ENCODE results near the gene CDC42EP4. TPM values are rescaled to one million over a fixed set of nuclear protein-coding genes. Genes with fewer than 3 reads are reported as not detected.

The CDC42EP4 gene
- total and polyA plus RNA-seq, 2 donors (not counting 1 experiment from before 2014, with no cell fraction given), result 20.9 to 34.2 TPM

DNA sequence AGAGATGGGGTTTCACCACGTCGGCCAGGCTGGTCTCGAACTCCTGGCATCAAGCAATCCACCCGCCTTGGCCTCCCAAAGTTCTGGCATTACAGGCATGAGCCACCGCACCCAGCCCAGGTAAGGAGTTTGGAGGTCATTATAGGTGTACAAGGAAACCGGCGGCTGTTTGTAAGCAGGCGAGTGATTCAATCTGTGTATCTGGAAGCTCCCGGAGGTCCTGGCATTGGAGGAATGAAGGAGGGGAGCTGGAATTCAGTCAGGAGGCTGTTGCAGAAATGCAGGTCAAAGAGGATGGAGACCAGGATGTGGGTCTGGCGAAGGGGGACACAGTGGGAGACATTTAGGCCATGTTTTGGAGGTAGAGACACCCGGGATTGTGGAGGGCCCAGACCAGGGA lies 18.8 kb downstream of the CDC42EP4 start:
- Histone ChIP-seq H4K20me1 (ENCODE audit: control insufficient read depth, extremely low read depth, insufficient read depth, low read length) (no peaks in the 10 kb centered on the region), H3K4me1 (ENCODE audit: control insufficient read depth, extremely low read depth, insufficient read depth, low read length) (peaks cover 49% of the 10 kb centered on the region), H3K27me3 (ENCODE audit: control insufficient read depth, insufficient read depth, low read length) (no peaks in the 10 kb centered on the region), H3K4me2 (ENCODE audit: extremely low read depth, insufficient read depth, low read length) (peak overlapping the region; percentile 7), H3K36me3 (ENCODE audit: control insufficient read depth, insufficient read depth, low read length) (no peaks in the 10 kb centered on the region), H2AFZ (ENCODE audit: low read length) (no peak overlapping the region), H3K4me3 (replicated peaks in 1 of 4; ENCODE audit: control extremely low read depth in 1 of 4, insufficient read depth in 1 of 4, low read depth in 3 of 4, low read length in 4 of 4) (no peak overlapping the region), H3K27ac (ENCODE audit: insufficient read depth, low read length) (peak overlapping the region; percentile 40), H3K9ac (ENCODE audit: insufficient read depth, low read length) (no peak overlapping the region), H3K9me3 (ENCODE audit: control insufficient read depth, insufficient read depth, low read depth, low read length) (no peaks in the 10 kb centered on the region), H3K79me2 (ENCODE audit: control insufficient read depth, insufficient read depth, low read length) (peaks cover 71% of the 10 kb centered on the region)
- DNase-seq (ENCODE audit: low read depth in 2 of 2), result no peak
- no peak for TF ChIP-seq CTCF (conservative IDR thresholded peaks at IDR 0.05 in 1 of 2, IDR thresholded peaks at IDR 0.05 in 1 of 2; ENCODE audit: low read depth in 1 of 2, low read length in 2 of 2)
- no peak for TF ChIP-seq EZH2 (IDR thresholded peaks at IDR 0.05; ENCODE audit: low read length, missing control alignments)

GRCh38 chr17:73292031-73292531 lies 19.7 kb downstream of the CDC42EP4 start:
- H3K4me1 ChIP-seq (ENCODE audit: control insufficient read depth, extremely low read depth, insufficient read depth, low read length), result peaks cover 49% of the 10 kb centered on the region
- no peak overlapping the region for H2AFZ ChIP-seq (ENCODE audit: low read length)
- peak overlapping the region; percentile 78 for H3K4me2 ChIP-seq (ENCODE audit: extremely low read depth, insufficient read depth, low read length)
- peak overlapping the region in 3 of 4 experiments; percentile 18 to 38 (median 33) for H3K4me3 ChIP-seq (replicated peaks in 1 of 4; ENCODE audit: control extremely low read depth in 1 of 4, insufficient read depth in 1 of 4, low read depth in 3 of 4, low read length in 4 of 4)
- H3K9me3 ChIP-seq (ENCODE audit: control insufficient read depth, insufficient read depth, low read depth, low read length), result no peaks in the 10 kb centered on the region
- no peaks in the 10 kb centered on the region for H3K36me3 ChIP-seq (ENCODE audit: control insufficient read depth, insufficient read depth, low read length)
- no peaks in the 10 kb centered on the region for H4K20me1 ChIP-seq (ENCODE audit: control insufficient read depth, extremely low read depth, insufficient read depth, low read length)
- peak overlapping the region; percentile 37 for H3K9ac ChIP-seq (ENCODE audit: insufficient read depth, low read length)
- TF ChIP-seq CTCF (conservative IDR thresholded peaks at IDR 0.05 in 1 of 2, IDR thresholded peaks at IDR 0.05 in 1 of 2; ENCODE audit: low read depth in 1 of 2, low read length in 2 of 2) (no peak), EZH2 (IDR thresholded peaks at IDR 0.05; ENCODE audit: low read length, missing control alignments) (no peak)
- DNase-seq (ENCODE audit: low read depth in 2 of 2), result peak; percentile 57 to 85
- peak overlapping the region; percentile 97 for H3K27ac ChIP-seq (ENCODE audit: insufficient read depth, low read length)
- no peaks in the 10 kb centered on the region for H3K27me3 ChIP-seq (ENCODE audit: control insufficient read depth, insufficient read depth, low read length)
- peaks cover 75% of the 10 kb centered on the region for H3K79me2 ChIP-seq (ENCODE audit: control insufficient read depth, insufficient read depth, low read length)

GRCh38 chr17:73291260-73291801 lies 20.5 kb downstream of the CDC42EP4 start:
- H3K4me3 ChIP-seq (replicated peaks in 1 of 4; ENCODE audit: control extremely low read depth in 1 of 4, insufficient read depth in 1 of 4, low read depth in 3 of 4, low read length in 4 of 4), result peak overlapping the region in 3 of 4 experiments; percentile 18 to 38 (median 33)
- DNase-seq (ENCODE audit: low read depth in 2 of 2), result peak; percentile 93 to 95

More at GRCh38 chr17:73291260-73291801, 20.5 kb downstream of the CDC42EP4 start:
- H3K4me2 ChIP-seq (ENCODE audit: extremely low read depth, insufficient read depth, low read length), result peak overlapping the region; percentile 78
- no peaks in the 10 kb centered on the region for H3K9me3 ChIP-seq (ENCODE audit: control insufficient read depth, insufficient read depth, low read depth, low read length)
- peak overlapping the region; percentile 37 for H3K9ac ChIP-seq (ENCODE audit: insufficient read depth, low read length)
- H3K79me2 ChIP-seq (ENCODE audit: control insufficient read depth, insufficient read depth, low read length), result peaks cover 79% of the 10 kb centered on the region
- peak overlapping the region; percentile 97 for H3K27ac ChIP-seq (ENCODE audit: insufficient read depth, low read length)
- no peaks in the 10 kb centered on the region for H4K20me1 ChIP-seq (ENCODE audit: control insufficient read depth, extremely low read depth, insufficient read depth, low read length)
- H3K27me3 ChIP-seq (ENCODE audit: control insufficient read depth, insufficient read depth, low read length), result no peaks in the 10 kb centered on the region
- peaks cover 49% of the 10 kb centered on the region for H3K4me1 ChIP-seq (ENCODE audit: control insufficient read depth, extremely low read depth, insufficient read depth, low read length)
- H3K36me3 ChIP-seq (ENCODE audit: control insufficient read depth, insufficient read depth, low read length), result peaks cover 1% of the 10 kb centered on the region
- TF ChIP-seq EZH2 (IDR thresholded peaks at IDR 0.05; ENCODE audit: low read length, missing control alignments) (no peak), CTCF (conservative IDR thresholded peaks at IDR 0.05 in 1 of 2, IDR thresholded peaks at IDR 0.05 in 1 of 2; ENCODE audit: low read depth in 1 of 2, low read length in 2 of 2) (no peak)
- H2AFZ ChIP-seq (ENCODE audit: low read length), result no peak overlapping the region

Data from fibroblast of lung (primary cell).